Mononuclear cell (primary cell): ENCODE measurements around the gene ADD1. TPM values are rescaled to one million over a fixed set of nuclear protein-coding genes. Genes with fewer than 3 reads are reported as not detected.
"Not testable (repeated sequence)": the region's sequence is repeated elsewhere in the genome, so short reads cannot be mapped to it uniquely, and the experiment has no call there.

Experiments used
- H3K27me3 ChIP-seq: 2 replicates; pipeline ENCODE4 v1.6.0; 2011; ENCODE audit warnings: low read length, control low read depth; ENCODE audit not compliant: insufficient read depth
- H3K4me1 ChIP-seq: 2 replicates; pipeline ENCODE4 v1.5.1; 2011; ENCODE audit warnings: mild to moderate bottlenecking, low read length, control low read depth; ENCODE audit not compliant: insufficient read depth
- H3K4me3 ChIP-seq: 2 replicates; pipeline ENCODE4 v1.5.1; 2011; ENCODE audit warnings: mild to moderate bottlenecking, low read length, moderate library complexity
- H3K9me3 ChIP-seq: 2 replicates; pipeline ENCODE4 v1.5.1; 2011; ENCODE audit warnings: low read depth, mild to moderate bottlenecking, control low read depth, low read length
- total RNA-seq: library from RNA; depleted of rRNA; stranded (reverse); fragments of >200 nt; gene quantifications from one replicate; pipeline ENCODE4 v1.2.3, GENCODE V29; 2012

The ADD1 gene
- total RNA-seq, 1 donor = 147 TPM

GRCh38 chr4:2936773-2937145, 93.1 kb downstream of the ADD1 start:
- Histone ChIP-seq H3K4me3 (no peak overlapping the region), H3K9me3 (no peaks in the 10 kb centered on the region), H3K4me1 (peaks cover 45% of the 10 kb centered on the region), H3K27me3 (no peaks in the 10 kb centered on the region)

- Histone ChIP-seq H3K27me3 (no peaks in the 10 kb centered on the region), H3K4me3 (no peak overlapping the region), H3K9me3 (no peaks in the 10 kb centered on the region), H3K4me1 (peaks cover 40% of the 10 kb centered on the region)
These were observed 93.7 kb downstream of the ADD1 start for GRCh38 chr4:2937146-2937857.

- no peak overlapping the region for H3K4me3 ChIP-seq
- peaks cover 33% of the 10 kb centered on the region for H3K4me1 ChIP-seq
- H3K27me3 ChIP-seq = no peaks in the 10 kb centered on the region
These were observed 94.3 kb downstream of the ADD1 start for GRCh38 chr4:2937986-2938385.

GRCh38 chr4:2938411-2938810, 94.8 kb downstream of the ADD1 start:
- not testable (repeated sequence) for H3K4me3 ChIP-seq, H3K9me3 ChIP-seq
- H3K4me1 ChIP-seq = peaks cover 29% of the 10 kb centered on the region

More at GRCh38 chr4:2937986-2938385, 94.3 kb downstream of the ADD1 start:
- H3K9me3 ChIP-seq = no peaks in the 10 kb centered on the region

GRCh38 chr4:2938906-2939305, 95.3 kb downstream of the ADD1 start:
- H3K27me3 ChIP-seq = no peaks in the 10 kb centered on the region
- H3K4me3 ChIP-seq = no peak overlapping the region
- peaks cover 24% of the 10 kb centered on the region for H3K4me1 ChIP-seq
- H3K9me3 ChIP-seq = no peaks in the 10 kb centered on the region

More at GRCh38 chr4:2938411-2938810, 94.8 kb downstream of the ADD1 start:
- H3K27me3 ChIP-seq = not testable (repeated sequence)

GRCh38 chr4:2939383-2940243, 96.0 kb downstream of the ADD1 start:
- Histone ChIP-seq H3K4me1 (peaks cover 23% of the 10 kb centered on the region), H3K4me3 (no peak overlapping the region), H3K27me3 (no peaks in the 10 kb centered on the region)

GRCh38 chr4:2940267-2941137, 96.9 kb downstream of the ADD1 start:
- Histone ChIP-seq H3K9me3 (no peaks in the 10 kb centered on the region), H3K27me3 (no peaks in the 10 kb centered on the region), H3K4me1 (peaks cover 16% of the 10 kb centered on the region), H3K4me3 (no peak overlapping the region)

More at GRCh38 chr4:2939383-2940243, 96.0 kb downstream of the ADD1 start:
- no peaks in the 10 kb centered on the region for H3K9me3 ChIP-seq

GRCh38 chr4:2941138-2942036, 97.7 kb downstream of the ADD1 start:
- no peaks in the 10 kb centered on the region for H3K27me3 ChIP-seq
- H3K9me3 ChIP-seq = no peaks in the 10 kb centered on the region
- no peak overlapping the region for H3K4me3 ChIP-seq
- peaks cover 8% of the 10 kb centered on the region for H3K4me1 ChIP-seq

GRCh38 chr4:2942037-2942531, 98.4 kb downstream of the ADD1 start:
- no peak overlapping the region for H3K4me3 ChIP-seq
- H3K4me1 ChIP-seq = peaks cover 3% of the 10 kb centered on the region

GRCh38 chr4:2942532-2943363, 99.1 kb downstream of the ADD1 start:
- H3K9me3 ChIP-seq = no peaks in the 10 kb centered on the region
- H3K4me3 ChIP-seq = no peak overlapping the region
- H3K4me1 ChIP-seq = peaks cover 3% of the 10 kb centered on the region
- no peaks in the 10 kb centered on the region for H3K27me3 ChIP-seq

More at GRCh38 chr4:2942037-2942531, 98.4 kb downstream of the ADD1 start:
- Histone ChIP-seq H3K9me3 (no peaks in the 10 kb centered on the region), H3K27me3 (no peaks in the 10 kb centered on the region)

- no peaks in the 10 kb centered on the region for H3K4me1 ChIP-seq
- H3K4me3 ChIP-seq = no peak overlapping the region
- H3K9me3 ChIP-seq = no peaks in the 10 kb centered on the region
- no peaks in the 10 kb centered on the region for H3K27me3 ChIP-seq
These were observed 99.9 kb downstream of the ADD1 start for GRCh38 chr4:2943364-2944090.

- Histone ChIP-seq H3K27me3 (no peaks in the 10 kb centered on the region), H3K4me1 (no peaks in the 10 kb centered on the region), H3K4me3 (no peak overlapping the region), H3K9me3 (no peaks in the 10 kb centered on the region)
These were observed 100.4 kb downstream of the ADD1 start for GRCh38 chr4:2944091-2944482.
